ENCODE results near the gene AREG.

The AREG gene

GRCh38 chr4:74433043-74433442 is 11.9 kb upstream of the AREG start:
- DNase-seq, result peak; percentile 45

- DNase-seq, result no peak
Observed at GRCh38 chr4:74433541-74434172, 11.3 kb upstream of the AREG start.

- DNase-seq, result no peak
Observed at GRCh38 chr4:74435296-74435695, 9.6 kb upstream of the AREG start.

GRCh38 chr4:74437866-74438265 is 7.1 kb upstream of the AREG start:
- DNase-seq, result no peak

- DNase-seq, result no peak
Observed at GRCh38 chr4:74438661-74439060, 6.3 kb upstream of the AREG start.

GRCh38 chr4:74439952-74440351 is 5.0 kb upstream of the AREG start:
- no peak for DNase-seq

- DNase-seq, result no peak
Observed at GRCh38 chr4:74440356-74440755, 4.6 kb upstream of the AREG start.

- DNase-seq, result no peak
Observed at GRCh38 chr4:74441744-74442143, 3.2 kb upstream of the AREG start.

- no peak for DNase-seq
Observed at GRCh38 chr4:74446193-74446868, 1.4 kb downstream of the AREG start.

GRCh38 chr4:74446896-74447295 is 2.0 kb downstream of the AREG start:
- DNase-seq, result no peak

GRCh38 chr4:74447636-74448233 is 2.8 kb downstream of the AREG start:
- no peak for DNase-seq

GRCh38 chr4:74449571-74450297 is 4.8 kb downstream of the AREG start:
- peak; percentile 74 for DNase-seq

GRCh38 chr4:74450298-74450683 is 5.4 kb downstream of the AREG start:
- DNase-seq, result no peak

- DNase-seq, result peak; percentile 87
Observed at GRCh38 chr4:74451214-74451661, 6.3 kb downstream of the AREG start.

- DNase-seq, result no peak
Observed at GRCh38 chr4:74453037-74453635, 8.2 kb downstream of the AREG start.

GRCh38 chr4:74453829-74454742 is 9.2 kb downstream of the AREG start:
- no peak for DNase-seq

- DNase-seq, result no peak
Observed at GRCh38 chr4:74455361-74456055, 10.6 kb downstream of the AREG start.

GRCh38 chr4:74456056-74456744 is 11.3 kb downstream of the AREG start:
- DNase-seq, result no peak

GRCh38 chr4:74456849-74457395 is 12.0 kb downstream of the AREG start:
- DNase-seq, result no peak

GRCh38 chr4:74460833-74461232 is 15.9 kb downstream of the AREG start:
- no peak for DNase-seq
